ENCODE results near the gene KLHDC8B. TPM values are rescaled to one million over a fixed set of nuclear protein-coding genes. Genes with fewer than 3 reads are reported as not detected.
"Not testable (repeated sequence)": the region's sequence is repeated elsewhere in the genome, so short reads cannot be mapped to it uniquely, and the experiment has no call there.

Gene KLHDC8B
- total RNA-seq, 4 donors from 2014 or later = 47.0 to 60.9 (median 57.2) TPM

DNA sequence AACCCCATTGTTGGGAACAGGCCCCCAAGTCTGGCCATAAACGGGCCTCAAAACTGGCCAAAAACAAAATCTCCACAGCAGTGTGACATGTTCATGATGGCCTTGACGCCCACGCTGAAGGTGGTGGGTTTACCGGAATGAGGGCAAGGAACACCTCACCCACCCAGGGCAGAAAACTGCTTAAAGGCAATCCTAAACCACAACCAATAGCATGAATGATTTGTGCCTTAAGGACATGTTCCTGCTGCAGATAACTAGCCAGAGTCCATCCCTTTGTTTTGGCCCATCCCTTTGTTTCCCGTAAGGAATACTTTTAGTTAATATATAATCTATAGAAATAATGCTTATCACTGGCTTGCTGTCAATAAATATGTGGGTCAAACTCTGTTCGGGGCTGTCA, 47.7 kb downstream of the KLHDC8B start:
- no peaks in the 10 kb centered on the region for H3K27me3 ChIP-seq
- 93 to 99% methylated on average over 6 of the region's 6 CpGs for WGBS, 2 donors
- no peak for TF ChIP-seq POLR2A (IDR thresholded peaks at IDR 0.05)
- TF ChIP-seq, protein P1, sequence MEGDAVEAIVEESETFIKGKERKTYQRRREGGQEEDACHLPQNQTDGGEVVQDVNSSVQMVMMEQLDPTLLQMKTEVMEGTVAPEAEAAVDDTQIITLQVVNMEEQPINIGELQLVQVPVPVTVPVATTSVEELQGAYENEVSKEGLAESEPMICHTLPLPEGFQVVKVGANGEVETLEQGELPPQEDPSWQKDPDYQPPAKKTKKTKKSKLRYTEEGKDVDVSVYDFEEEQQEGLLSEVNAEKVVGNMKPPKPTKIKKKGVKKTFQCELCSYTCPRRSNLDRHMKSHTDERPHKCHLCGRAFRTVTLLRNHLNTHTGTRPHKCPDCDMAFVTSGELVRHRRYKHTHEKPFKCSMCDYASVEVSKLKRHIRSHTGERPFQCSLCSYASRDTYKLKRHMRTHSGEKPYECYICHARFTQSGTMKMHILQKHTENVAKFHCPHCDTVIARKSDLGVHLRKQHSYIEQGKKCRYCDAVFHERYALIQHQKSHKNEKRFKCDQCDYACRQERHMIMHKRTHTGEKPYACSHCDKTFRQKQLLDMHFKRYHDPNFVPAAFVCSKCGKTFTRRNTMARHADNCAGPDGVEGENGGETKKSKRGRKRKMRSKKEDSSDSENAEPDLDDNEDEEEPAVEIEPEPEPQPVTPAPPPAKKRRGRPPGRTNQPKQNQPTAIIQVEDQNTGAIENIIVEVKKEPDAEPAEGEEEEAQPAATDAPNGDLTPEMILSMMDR (IDR thresholded peaks at IDR 0.05) = no peak
- no peak for DNase-seq
- H3K27ac ChIP-seq = peak overlapping the region; percentile 43 to 83 (median 80)
- peaks cover 29 to 37% of the 10 kb centered on the region in 2 donors for H3K4me1 ChIP-seq
- intact Hi-C loops (cut with DNase I) = no loop called here
- H3K9me3 ChIP-seq = no peaks in the 10 kb centered on the region
- H3K4me3 ChIP-seq (replicated peaks in 1 of 3) = no peak overlapping the region
- no peaks in the 10 kb centered on the region for H3K36me3 ChIP-seq

DNA sequence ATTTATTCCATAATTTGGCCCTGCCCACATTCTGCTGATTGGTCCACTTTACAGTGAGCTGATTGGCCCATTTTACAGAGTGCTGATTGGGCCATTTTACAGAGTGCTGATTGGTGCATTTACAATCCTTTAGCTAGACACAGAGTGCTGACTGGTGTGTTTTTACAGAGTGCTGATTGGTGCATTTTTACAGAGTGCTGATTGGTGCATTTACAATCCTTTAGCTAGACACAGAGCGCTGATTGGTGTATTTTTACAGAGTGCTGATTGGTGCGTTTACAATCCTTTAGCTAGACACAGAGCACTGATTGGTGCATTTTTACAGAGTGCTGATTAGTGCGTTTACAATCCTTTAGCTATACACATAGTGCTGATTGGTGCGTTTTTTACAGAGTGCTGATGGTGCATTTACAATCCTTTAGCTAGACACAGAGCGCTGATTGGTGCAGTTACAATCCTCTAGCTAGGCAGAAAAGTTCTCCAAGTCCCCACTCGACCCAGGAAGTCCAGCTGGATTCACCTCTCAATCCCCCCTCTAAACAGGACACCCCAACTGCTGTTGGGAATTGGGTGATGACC, 49.7 kb downstream of the KLHDC8B start:
- H3K27ac ChIP-seq; H3K27me3 ChIP-seq; H3K36me3 ChIP-seq; DNase-seq; intact Hi-C loops (cut with DNase I); H3K4me3 ChIP-seq (replicated peaks in 1 of 3); H3K9me3 ChIP-seq: not testable (repeated sequence)
- 84 to 95% methylated on average over 6 of the region's 6 CpGs for WGBS, 2 donors
- peaks cover 20 to 29% of the 10 kb centered on the region in 2 donors for H3K4me1 ChIP-seq

DNA sequence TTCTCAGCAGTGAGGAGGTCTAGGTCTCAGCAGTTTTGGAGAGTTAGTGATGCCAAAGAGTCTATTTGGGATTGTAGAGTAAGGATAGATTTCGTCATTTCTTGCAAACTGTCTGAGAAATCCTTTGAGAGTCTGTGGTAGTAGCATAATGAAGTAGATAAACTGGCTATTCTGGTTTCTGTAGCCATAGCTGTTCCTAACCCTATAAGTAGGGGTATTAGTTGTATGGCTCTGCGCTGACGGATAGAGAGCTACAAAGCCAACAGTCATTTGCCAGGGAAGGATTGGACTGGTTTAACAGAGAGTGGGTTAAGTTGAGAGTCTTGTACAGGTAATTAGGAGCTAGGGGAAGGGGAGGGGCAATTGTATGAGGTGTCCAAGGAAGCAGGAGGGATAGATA, 50.6 kb downstream of the KLHDC8B start:
- H3K27ac ChIP-seq = no peak overlapping the region
- TF ChIP-seq, protein P1 (IDR thresholded peaks at IDR 0.05) = no peak
- no peak for TF ChIP-seq POLR2A (IDR thresholded peaks at IDR 0.05)
- no peaks in the 10 kb centered on the region for H3K36me3 ChIP-seq
- no peaks in the 10 kb centered on the region for H3K9me3 ChIP-seq
- peaks cover 17 to 26% of the 10 kb centered on the region in 2 donors for H3K4me1 ChIP-seq
- H3K4me3 ChIP-seq (replicated peaks in 1 of 3) = no peak overlapping the region
- WGBS, 2 donors = 72 to 73% methylated on average over 3 of the region's 3 CpGs
- DNase-seq = no peak
- intact Hi-C loops (cut with DNase I) = no loop called here
- H3K27me3 ChIP-seq = no peaks in the 10 kb centered on the region

Other genes starting within 250 kb of the KLHDC8B start
- 100 to 1,000 TPM in 1 of 4 donors, 10 to 100 TPM in 3; 73.5 to 117 (median 95.0) TPM for gene P4HTM, start 181.4 kb upstream of the KLHDC8B start, total RNA-seq
- 100 to 1,000 TPM; 125 to 169 (median 149) TPM for gene WDR6, start 164.2 kb upstream of the KLHDC8B start, total RNA-seq
- 10 to 100 TPM; 43.1 to 91.4 (median 60.0) TPM for gene DALRD3, start 153.0 kb upstream of the KLHDC8B start, total RNA-seq
- gene NDUFAF3, start 149.5 kb upstream of the KLHDC8B start, total RNA-seq = 100 to 1,000 TPM; 120 to 305 (median 146) TPM
- 100 to 1,000 TPM in 3 of 4 donors, 10 to 100 TPM in 1; 92.9 to 159 (median 109) TPM for gene IMPDH2, start 142.2 kb upstream of the KLHDC8B start, total RNA-seq
- gene QRICH1, start 77.5 kb upstream of the KLHDC8B start, total RNA-seq = 100 to 1,000 TPM in 2 of 4 donors, 10 to 100 TPM in 2; 79.8 to 342 (median 98.3) TPM
- gene QARS1, start 66.8 kb upstream of the KLHDC8B start, total RNA-seq = 100 to 1,000 TPM; 158 to 273 (median 251) TPM
- gene USP19, start 50.8 kb upstream of the KLHDC8B start, total RNA-seq = 100 to 1,000 TPM in 1 of 4 donors, 10 to 100 TPM in 3; 72.3 to 104 (median 77.4) TPM
- 100 to 1,000 TPM; 452 to 573 (median 527) TPM for gene LAMB2, start 38.5 kb upstream of the KLHDC8B start, total RNA-seq
- 10 to 100 TPM; 35.2 to 63.7 (median 58.5) TPM for gene CCDC71, start 5.3 kb upstream of the KLHDC8B start, total RNA-seq
- gene C3orf62, start 105.6 kb downstream of the KLHDC8B start, total RNA-seq = 1 to 10 TPM; 2.8 to 6.2 (median 3.8) TPM
- 10 to 100 TPM; 19.8 to 32.6 (median 28.5) TPM for gene USP4, start 168.5 kb downstream of the KLHDC8B start, total RNA-seq
- gene GPX1, start 186.8 kb downstream of the KLHDC8B start, total RNA-seq = 100 to 1,000 TPM; 161 to 398 (median 226) TPM
- gene RHOA, start 240.4 kb downstream of the KLHDC8B start, total RNA-seq = 100 to 1,000 TPM; 437 to 789 (median 587) TPM
- gene TCTA, start 240.8 kb downstream of the KLHDC8B start, total RNA-seq = 100 to 1,000 TPM in 2 of 4 donors, 10 to 100 TPM in 2; 50.4 to 177 (median 94.8) TPM

All from thyroid gland (tissue), 4 donors.